K562 (cell line): ENCODE results near the gene KIF27. TPM values are rescaled to one million over a fixed set of nuclear protein-coding genes. Genes with fewer than 3 reads are reported as not detected.

ENCODE experiments used
- CBFA2T2 ChIP-seq: fragments of 450-650 bp; conservative IDR thresholded peaks from 2 replicates; pipeline ENCODE4 v1.6.1; 2017; ENCODE audit warnings: mild to moderate bottlenecking
- EHMT2 ChIP-seq: fragments of 450-650 bp; IDR thresholded peaks from 2 replicates; pipeline ENCODE4 v1.6.1; 2018; ENCODE audit warnings: antibody characterized with exemption
- ETS2 ChIP-seq: IDR thresholded peaks from 2 replicates; pipeline ENCODE4 v1.6.1; 2016; ENCODE audit warnings: borderline replicate concordance, missing genetic modification characterization, mild to moderate bottlenecking, moderate library complexity, missing compliant biosample characterization; ENCODE audit not compliant: poor library complexity, severe bottlenecking
- ETV5 ChIP-seq: sonication (generic); formaldehyde crosslinking; IDR thresholded peaks from 2 replicates; pipeline ENCODE4 v1.4.0; 2020; ENCODE audit warnings: low read depth, mild to moderate bottlenecking, missing genetic modification reagents
- GABPA ChIP-seq: fragments of 200-800 bp; sonication (Bioruptor generic); conservative IDR thresholded peaks from 2 replicates; pipeline ENCODE4 v1.6.1; 2016; ENCODE audit warnings: low read depth, missing genetic modification characterization, missing compliant biosample characterization
- GABPB1 ChIP-seq: sonication (generic); formaldehyde crosslinking; IDR thresholded peaks from 2 replicates; pipeline ENCODE4 v1.8.0; 2022; ENCODE audit warnings: mild to moderate bottlenecking, missing genetic modification reagents
- GATAD2B ChIP-seq: fragments of 450-650 bp; IDR thresholded peaks from 2 replicates; pipeline ENCODE4 v1.6.1; 2017; ENCODE audit warnings: mild to moderate bottlenecking, borderline replicate concordance
- NFRKB ChIP-seq: fragments of 450-650 bp; IDR thresholded peaks from 2 replicates; pipeline ENCODE4 v1.6.1; 2016; ENCODE audit warnings: low read depth
- POLR2G ChIP-seq: fragments of 200-400 bp; formaldehyde crosslinking; IDR thresholded peaks from 2 replicates; pipeline ENCODE4 v1.6.1; 2017; ENCODE audit warnings: low read depth, mild to moderate bottlenecking, antibody characterized with exemption, low read length, moderate library complexity
- YY1 ChIP-seq, 3 experiments: IDR thresholded peaks; 2 replicates each; pipeline ENCODE4 v1.6.1; 2011; ENCODE audit warnings: low read length in 2 of 3, mild to moderate bottlenecking in 2 of 3, moderate library complexity in 2 of 3, borderline replicate concordance in 1 of 3, control low read depth in 1 of 3, low read depth in 1 of 3; ENCODE audit not compliant: insufficient read depth in 3 of 3, insufficient replicate concordance in 2 of 3, control insufficient read depth in 1 of 3, insufficient read length in 1 of 3; ENCODE audit errors: extremely low read depth in 1 of 3
- ZFX ChIP-seq: sonication (generic); formaldehyde crosslinking; IDR thresholded peaks from 2 replicates; pipeline ENCODE4 v1.8.0; 2022; ENCODE audit warnings: mild to moderate bottlenecking, missing genetic modification reagents, moderate library complexity
- ZNF175 ChIP-seq: fragments of 200-800 bp; sonication (Bioruptor generic); IDR thresholded peaks from 2 replicates; pipeline ENCODE4 v1.6.1; 2016; ENCODE audit warnings: low read depth, mild to moderate bottlenecking, missing genetic modification characterization, missing compliant biosample characterization
- ZNF431 ChIP-seq: sonication (generic); formaldehyde crosslinking; IDR thresholded peaks from 2 replicates; pipeline ENCODE4 v1.8.0; 2022; ENCODE audit warnings: mild to moderate bottlenecking, missing genetic modification reagents
- polyA plus RNA-seq, 8 experiments: library from polyadenylated mRNA; depleted of rRNA in 4 of 8; stranded (reverse) in 5 of 8; unstranded in 3 of 8; fragments of >200 nt; fragmentation: Nextera tagmentation in 2 of 8; fragmentation: Illumina TruSeq in 1 of 8; extraction: Ambion mirVana in 2 of 8; extraction: Trizol in 1 of 8; gene quantifications; 2 replicates each; pipeline versions ENCODE4 v1.2.1 to v1.2.3, GENCODE V29; 2011 to 2014; ENCODE audit warnings: inconsistent platforms in 1 of 8, missing spikeins in 1 of 8
- total RNA-seq, 7 experiments: library from RNA; depleted of rRNA in 6 of 7; stranded (reverse); fragments of >200 nt in 6 of 7; fragmentation: Illumina TruSeq in 2 of 7; extraction: Trizol in 2 of 7; gene quantifications; 2 replicates each; pipeline versions ENCODE4 v1.2.1 to v1.2.3, GENCODE V29; 2011 to 2021; ENCODE audit warnings: low replicate concordance in 1 of 7
- TF ChIP-seq, protein P1 (sequence below), 2 experiments: IDR thresholded peaks; 2 replicates each; pipeline ENCODE4 v1.6.1; 2011; ENCODE audit warnings: borderline replicate concordance in 1 of 2, control low read depth in 1 of 2, low read depth in 1 of 2, low read length in 1 of 2, mild to moderate bottlenecking in 1 of 2, mixed read lengths in 1 of 2, moderate library complexity in 1 of 2; ENCODE audit not compliant: insufficient read depth in 1 of 2, insufficient read length in 1 of 2, poor library complexity in 1 of 2, severe bottlenecking in 1 of 2; ENCODE audit errors: extremely low read depth in 1 of 2
- TF ChIP-seq, protein P2 (sequence below), 3 experiments: fragments of 200-800 bp in 1 of 3; fragments of 250-450 bp in 1 of 3; fragments of 450-650 bp in 1 of 3; sonication (Bioruptor Pico) in 1 of 3; sonication (Bioruptor generic) in 1 of 3; formaldehyde crosslinking in 1 of 3; IDR thresholded peaks; 2 replicates each; pipeline versions ENCODE4 v1.6.1 to v1.8.0; 2016 to 2022; ENCODE audit warnings: mild to moderate bottlenecking in 2 of 3, missing genetic modification characterization in 2 of 3, missing compliant biosample characterization in 1 of 3, moderate library complexity in 1 of 3
- TF ChIP-seq, protein P3 (sequence below): sonication (generic); formaldehyde crosslinking; IDR thresholded peaks from 2 replicates; pipeline ENCODE4 v1.8.0; 2022; ENCODE audit warnings: mild to moderate bottlenecking, missing genetic modification reagents

KIF27 gene
- total and polyA plus RNA-seq, 9 of the 15 experiments (the other 6 are each of a cell fraction or from before 2014, with no cell fraction given): 0.32 to 2.4 (median 0.98) TPM

DNA sequence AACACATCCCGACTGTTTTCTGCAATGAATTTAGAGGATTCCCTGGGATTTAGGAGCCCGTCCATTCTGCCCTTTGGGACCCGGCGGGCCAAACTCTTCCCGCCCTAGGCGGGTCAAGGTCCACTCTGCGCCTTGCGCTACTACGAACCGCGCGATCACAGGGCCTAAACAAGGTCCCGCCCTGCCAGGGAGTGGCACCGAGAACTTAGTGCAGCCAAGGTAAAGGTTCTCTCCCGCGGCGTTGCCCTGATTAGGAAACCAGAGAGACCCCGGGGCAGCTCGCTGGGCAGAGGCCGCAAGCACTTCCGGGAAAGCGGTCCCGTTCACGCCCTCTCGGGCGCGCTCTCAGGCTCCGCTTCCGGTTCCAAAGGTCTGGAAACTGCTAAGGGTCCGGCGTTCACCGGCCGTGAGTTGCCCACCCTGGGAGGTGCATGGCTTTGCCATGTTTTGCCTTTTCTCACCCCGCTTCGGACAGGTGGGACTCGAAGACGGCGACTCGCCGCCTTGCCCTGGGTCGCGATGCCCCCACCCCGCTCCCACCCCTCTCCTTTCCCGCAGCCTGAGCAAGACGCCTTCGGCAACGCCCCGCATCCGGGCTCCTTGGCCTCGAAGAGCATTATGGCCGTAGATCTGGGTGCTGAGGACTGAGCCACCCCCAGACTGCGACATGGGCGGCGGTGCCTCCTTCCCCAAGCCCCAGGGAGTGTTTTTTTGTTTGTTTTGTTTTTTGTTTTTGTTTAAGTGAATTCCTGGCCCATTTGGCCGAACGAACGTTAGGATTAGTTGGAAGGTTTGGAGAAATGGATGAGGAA is 35.4 kb upstream of the KIF27 start (continued):
- TF ChIP-seq ZNF431 (peak; percentile 51; the same call in 1 of the 2 replicates), ETS2 (tag) (no peak), ZFX (CRISPR knock-in tag) (peak; percentile 94), CBFA2T2 (no peak), EHMT2 (0 out of 2 replicates have a peak, but pooled peaks have one; percentile 29), GABPA (tag) (peak; percentile 93), ZNF175 (CRISPR knock-in tag) (0 out of 2 replicates have a peak, but pooled peaks have one; percentile 67), NFRKB (peak; percentile 74), GABPB1 (CRISPR knock-in tag) (peak; percentile 83; the same call in 1 of the 2 replicates), YY1 (IDR thresholded peaks at IDR 0.05; ENCODE audit: borderline replicate concordance in 1 of 3, control insufficient read depth in 1 of 3, extremely low read depth in 1 of 3, insufficient read depth in 3 of 3, insufficient read length in 1 of 3, insufficient replicate concordance in 2 of 3, low read depth in 1 of 3, low read length in 2 of 3) (peak in 2 of 3 experiments; percentile 69 to 77), ETV5 (CRISPR knock-in tag) (peak; percentile 85), POLR2G (peak; percentile 92), GATAD2B (peak; percentile 37; the same call in 1 of the 2 replicates)
- TF ChIP-seq, protein P1, sequence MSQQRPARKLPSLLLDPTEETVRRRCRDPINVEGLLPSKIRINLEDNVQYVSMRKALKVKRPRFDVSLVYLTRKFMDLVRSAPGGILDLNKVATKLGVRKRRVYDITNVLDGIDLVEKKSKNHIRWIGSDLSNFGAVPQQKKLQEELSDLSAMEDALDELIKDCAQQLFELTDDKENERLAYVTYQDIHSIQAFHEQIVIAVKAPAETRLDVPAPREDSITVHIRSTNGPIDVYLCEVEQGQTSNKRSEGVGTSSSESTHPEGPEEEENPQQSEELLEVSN (IDR thresholded peaks at IDR 0.05; ENCODE audit: borderline replicate concordance in 1 of 2, extremely low read depth in 1 of 2, insufficient read depth in 1 of 2, insufficient read length in 1 of 2, low read depth in 1 of 2, low read length in 1 of 2, poor library complexity in 1 of 2, severe bottlenecking in 1 of 2): peak; percentile 40 to 63
- TF ChIP-seq, protein P2, sequence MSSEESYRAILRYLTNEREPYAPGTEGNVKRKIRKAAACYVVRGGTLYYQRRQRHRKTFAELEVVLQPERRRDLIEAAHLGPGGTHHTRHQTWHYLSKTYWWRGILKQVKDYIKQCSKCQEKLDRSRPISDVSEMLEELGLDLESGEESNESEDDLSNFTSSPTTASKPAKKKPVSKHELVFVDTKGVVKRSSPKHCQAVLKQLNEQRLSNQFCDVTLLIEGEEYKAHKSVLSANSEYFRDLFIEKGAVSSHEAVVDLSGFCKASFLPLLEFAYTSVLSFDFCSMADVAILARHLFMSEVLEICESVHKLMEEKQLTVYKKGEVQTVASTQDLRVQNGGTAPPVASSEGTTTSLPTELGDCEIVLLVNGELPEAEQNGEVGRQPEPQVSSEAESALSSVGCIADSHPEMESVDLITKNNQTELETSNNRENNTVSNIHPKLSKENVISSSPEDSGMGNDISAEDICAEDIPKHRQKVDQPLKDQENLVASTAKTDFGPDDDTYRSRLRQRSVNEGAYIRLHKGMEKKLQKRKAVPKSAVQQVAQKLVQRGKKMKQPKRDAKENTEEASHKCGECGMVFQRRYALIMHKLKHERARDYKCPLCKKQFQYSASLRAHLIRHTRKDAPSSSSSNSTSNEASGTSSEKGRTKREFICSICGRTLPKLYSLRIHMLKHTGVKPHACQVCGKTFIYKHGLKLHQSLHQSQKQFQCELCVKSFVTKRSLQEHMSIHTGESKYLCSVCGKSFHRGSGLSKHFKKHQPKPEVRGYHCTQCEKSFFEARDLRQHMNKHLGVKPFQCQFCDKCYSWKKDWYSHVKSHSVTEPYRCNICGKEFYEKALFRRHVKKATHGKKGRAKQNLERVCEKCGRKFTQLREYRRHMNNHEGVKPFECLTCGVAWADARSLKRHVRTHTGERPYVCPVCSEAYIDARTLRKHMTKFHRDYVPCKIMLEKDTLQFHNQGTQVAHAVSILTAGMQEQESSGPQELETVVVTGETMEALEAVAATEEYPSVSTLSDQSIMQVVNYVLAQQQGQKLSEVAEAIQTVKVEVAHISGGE (CRISPR knock-in tag; IDR thresholded peaks at IDR 0.05): peak in 1 of 3 experiments; percentile 82; a peak in 2 of 6 replicates
- TF ChIP-seq, protein P3, sequence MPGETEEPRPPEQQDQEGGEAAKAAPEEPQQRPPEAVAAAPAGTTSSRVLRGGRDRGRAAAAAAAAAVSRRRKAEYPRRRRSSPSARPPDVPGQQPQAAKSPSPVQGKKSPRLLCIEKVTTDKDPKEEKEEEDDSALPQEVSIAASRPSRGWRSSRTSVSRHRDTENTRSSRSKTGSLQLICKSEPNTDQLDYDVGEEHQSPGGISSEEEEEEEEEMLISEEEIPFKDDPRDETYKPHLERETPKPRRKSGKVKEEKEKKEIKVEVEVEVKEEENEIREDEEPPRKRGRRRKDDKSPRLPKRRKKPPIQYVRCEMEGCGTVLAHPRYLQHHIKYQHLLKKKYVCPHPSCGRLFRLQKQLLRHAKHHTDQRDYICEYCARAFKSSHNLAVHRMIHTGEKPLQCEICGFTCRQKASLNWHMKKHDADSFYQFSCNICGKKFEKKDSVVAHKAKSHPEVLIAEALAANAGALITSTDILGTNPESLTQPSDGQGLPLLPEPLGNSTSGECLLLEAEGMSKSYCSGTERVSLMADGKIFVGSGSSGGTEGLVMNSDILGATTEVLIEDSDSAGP: no peak
